GM19025 (cell line): ENCODE results near the gene LAMA2.

Experiments used
- ATAC-seq: cut with Tn5 transposase; IDR thresholded peaks from one replicate; pipeline ENCODE4 v1.9.1; 2021; ENCODE audit warnings: mild to moderate bottlenecking, low read depth, moderate library complexity; ENCODE audit not compliant: unreplicated experiment

The LAMA2 gene

DNA sequence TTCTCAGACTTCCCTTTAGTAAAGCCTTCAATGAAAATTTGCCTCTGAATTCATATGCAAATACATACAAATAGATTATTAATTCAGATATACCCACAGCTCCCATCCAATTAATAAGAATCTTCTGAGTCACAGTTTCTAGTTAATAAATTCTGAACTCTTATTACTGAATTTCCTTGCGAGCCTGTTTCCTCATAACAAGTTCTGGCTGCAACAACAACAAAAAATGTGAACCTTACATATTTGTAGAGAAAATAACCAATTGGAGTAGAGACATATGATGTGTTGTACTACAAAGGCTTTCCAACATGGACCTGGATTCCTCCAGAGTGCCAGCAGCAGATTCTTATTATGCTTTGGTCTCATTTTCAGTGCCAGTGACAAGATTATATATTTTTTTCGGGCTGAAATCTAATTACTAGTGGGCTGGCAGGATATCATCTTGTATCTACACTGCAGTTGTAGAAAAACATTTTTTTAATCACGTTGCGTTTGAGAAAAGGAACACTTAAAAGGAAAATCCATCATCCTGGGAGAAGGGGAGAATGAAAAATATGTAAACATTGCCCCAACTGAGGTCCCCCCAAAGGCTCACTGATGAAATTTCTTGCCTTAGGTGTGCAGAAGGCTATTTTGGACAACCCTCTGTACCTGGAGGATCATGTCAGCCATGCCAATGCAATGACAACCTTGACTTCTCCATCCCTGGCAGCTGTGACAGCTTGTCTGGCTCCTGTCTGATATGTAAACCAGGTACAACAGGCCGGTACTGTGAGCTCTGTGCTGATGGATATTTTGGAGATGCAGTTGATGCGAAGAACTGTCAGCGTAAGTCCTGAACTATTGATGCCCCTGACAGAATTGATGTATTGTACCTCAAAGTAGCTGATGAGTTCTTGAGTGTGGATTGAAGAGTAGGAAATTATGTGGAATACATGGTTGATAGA is 404.6 kb downstream of the LAMA2 start:
- ATAC-seq, result no peak

DNA sequence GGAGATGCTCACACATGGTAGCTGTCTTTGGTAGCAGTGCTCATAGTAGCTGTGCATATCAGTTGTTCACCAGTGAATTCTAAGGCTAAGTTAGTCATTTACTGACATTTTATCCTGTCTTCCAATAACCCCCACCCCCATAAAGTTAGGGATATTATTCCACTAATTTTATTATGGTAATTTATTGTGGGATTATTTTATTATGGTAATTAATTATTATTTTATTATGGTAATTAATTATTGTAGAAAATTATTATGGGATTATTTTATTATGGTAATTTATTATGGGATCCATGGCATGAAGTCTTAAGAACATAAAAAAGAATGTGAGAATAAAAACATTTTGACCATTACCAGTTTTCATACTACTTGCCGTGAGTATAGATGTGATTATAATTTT is 406.5 kb downstream of the LAMA2 start:
- ATAC-seq, result no peak

DNA sequence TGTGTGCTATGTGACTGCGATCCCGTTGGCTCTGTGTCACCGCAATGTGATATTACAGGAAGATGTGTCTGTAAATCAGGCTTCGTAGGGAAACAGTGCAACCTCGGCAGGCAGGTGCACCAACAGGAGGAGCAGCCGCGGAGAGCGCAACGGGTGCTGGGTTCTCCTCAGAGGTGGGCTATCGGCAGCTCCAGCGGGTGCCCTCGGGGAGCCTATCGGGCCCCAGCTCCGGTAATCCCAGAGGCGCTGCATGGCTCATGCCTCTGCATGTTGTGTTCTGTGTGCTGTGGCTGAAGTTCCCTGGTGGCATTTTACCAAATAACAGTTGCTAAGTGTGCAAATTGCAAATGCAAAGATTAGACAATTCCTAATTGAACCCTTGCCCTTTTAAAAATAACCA is 409.9 kb downstream of the LAMA2 start:
- no peak for ATAC-seq

DNA sequence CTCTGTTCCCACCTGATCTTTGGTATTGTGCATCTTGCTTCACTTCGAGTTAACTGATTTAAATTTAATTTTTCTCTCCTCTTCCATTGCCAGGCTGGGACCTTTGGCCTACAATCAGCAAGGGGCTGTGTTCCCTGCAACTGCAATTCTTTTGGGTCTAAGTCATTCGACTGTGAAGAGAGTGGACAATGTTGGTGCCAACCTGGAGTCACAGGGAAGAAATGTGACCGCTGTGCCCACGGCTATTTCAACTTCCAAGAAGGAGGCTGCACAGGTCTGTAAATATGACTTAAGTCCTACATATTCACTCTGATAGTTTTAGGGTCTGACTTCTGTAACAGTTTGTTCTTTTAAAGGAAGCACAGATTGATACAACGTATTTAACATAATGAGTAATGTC is 414.7 kb downstream of the LAMA2 start:
- ATAC-seq, result no peak

DNA sequence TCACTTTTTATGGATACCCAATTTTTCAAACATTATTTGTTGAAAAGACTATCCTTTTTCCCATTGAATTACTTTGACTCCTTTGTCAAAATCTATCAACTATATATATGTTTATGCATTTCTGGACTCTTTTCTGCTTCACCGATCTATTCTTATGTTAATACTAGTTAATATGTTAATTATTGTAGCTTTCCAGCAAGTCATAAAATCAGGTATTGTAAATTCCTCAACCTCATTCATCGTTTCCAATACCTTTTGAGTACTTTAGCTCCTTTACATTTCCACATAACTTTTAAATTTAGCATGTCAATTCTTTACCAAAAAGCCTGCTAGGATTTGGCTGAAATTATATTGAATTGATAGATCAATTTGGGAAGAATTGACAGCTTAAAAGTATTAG is 419.7 kb downstream of the LAMA2 start:
- ATAC-seq, result no peak

DNA sequence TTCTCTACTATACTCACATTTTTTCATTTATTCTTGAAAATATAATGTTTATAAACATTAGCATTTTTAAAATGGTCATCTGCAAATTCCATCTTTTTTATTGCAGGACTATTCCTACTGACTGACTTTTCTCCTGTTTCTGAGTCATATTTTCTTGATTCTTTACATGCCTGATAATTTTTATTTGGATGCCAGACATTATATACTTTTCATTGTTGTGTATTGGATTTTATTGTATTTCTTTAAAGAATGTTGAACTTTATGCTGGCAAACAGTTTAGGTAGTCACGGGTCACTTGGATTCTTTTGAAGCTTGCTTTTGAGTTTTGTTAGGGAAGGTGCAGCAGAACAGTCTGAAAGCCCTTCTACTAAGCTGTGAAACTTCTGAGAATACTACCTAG is 423.9 kb downstream of the LAMA2 start:
- no peak for ATAC-seq

DNA sequence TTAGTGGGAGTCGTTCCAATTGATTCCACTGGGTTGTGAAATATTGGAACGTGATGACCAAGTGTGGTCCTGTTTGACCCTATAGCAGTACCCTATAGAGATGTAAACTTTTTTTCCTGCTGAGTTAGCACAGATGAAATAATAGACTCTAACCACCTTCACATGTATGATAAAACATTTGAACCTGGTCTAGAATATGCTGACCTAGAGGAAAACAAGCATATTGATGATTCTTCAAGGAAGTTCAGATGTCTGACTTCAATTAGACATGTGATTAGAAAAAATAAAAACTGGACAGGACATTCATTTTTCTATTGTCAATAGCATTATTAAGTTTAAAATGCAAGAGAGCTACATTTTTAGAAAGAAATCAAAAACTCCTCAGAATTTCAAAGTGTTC is 424.9 kb downstream of the LAMA2 start:
- no peak for ATAC-seq

DNA sequence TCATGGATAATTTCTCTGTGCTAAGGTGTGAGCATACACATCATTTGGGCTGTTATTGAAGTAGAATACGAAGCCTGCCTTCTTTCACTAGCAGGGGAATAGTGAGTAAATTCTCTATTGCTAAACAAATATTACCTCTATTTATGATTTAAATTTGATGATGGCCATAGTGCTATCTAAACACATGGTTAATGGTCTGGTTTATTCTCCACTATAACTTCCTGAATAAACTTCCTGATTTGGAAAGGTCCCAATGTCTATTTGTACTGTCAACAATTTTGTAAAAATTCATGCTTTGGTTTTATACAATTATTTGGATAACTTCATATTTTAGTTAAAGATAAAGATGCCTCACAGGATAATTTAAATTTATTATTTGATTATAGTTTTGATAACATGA is 426.2 kb downstream of the LAMA2 start:
- no peak for ATAC-seq

DNA sequence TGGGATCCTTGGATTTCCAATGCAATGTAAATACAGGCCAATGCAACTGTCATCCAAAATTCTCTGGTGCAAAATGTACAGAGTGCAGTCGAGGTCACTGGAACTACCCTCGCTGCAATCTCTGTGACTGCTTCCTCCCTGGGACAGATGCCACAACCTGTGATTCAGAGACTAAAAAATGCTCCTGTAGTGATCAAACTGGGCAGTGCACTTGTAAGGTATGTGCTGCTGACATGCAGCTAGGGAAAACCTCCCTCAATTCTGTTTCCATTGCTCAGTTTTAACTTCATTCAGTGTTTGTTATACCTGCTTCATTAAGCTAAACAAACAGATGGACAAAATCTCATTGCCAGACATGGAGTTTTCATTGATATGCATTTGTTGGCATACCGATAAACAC is 429.9 kb downstream of the LAMA2 start:
- ATAC-seq, result no peak

DNA sequence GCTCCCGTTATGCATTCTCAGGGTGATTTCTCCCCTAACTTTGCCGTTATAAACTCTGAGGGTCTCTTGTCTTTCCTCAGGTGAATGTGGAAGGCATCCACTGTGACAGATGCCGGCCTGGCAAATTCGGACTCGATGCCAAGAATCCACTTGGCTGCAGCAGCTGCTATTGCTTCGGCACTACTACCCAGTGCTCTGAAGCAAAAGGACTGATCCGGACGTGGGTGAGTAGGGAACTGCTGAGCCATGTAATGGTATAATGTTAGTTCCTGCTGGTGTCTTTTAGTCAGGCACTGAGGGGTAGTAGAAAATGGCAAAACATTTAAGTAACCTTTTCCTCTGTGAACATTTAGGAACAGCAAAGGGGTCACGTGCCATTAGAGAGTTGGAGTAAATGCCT is 431.6 kb downstream of the LAMA2 start:
- ATAC-seq, result no peak

DNA sequence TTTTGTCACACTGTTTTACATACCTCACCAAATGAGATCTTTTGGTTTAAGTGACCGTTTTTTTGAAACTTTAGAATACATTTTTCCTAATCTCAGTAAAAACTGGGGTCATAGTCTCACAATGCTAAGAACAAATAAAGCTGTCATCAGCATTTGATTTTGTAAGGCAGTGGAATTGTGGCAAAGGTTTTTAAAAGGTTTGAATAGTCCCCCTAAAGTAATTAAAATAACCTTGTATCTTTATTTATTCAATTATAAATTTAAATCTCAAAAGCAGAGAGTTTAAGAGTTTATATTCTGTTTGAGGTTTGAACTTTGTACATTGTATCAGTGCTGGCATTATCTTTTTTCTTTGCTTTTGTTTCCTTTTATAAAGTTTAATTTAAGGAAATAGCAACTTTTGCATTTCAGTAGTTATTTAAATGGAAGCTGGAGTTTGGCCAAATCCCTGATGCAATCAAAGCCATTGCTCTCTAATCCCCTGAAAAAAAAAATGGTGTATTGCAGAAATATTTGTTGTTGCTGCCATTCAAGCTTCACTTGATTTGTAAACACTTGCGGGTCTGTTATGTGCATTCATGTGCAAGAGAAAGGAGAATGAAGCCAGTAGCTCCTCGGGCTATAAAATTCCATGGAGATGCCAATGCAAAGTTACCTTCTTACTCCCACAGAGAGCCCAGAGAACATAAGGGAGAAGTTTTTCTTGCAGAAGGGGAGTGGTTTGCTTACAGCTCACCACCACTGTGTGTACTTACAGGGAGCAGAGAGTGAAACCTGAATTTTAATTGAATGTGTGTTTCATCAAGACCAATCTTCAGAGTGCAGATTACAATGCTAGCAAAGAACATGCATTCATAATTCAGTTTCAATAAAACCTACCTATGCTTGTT is 435.2 kb downstream of the LAMA2 start:
- ATAC-seq, result no peak

DNA sequence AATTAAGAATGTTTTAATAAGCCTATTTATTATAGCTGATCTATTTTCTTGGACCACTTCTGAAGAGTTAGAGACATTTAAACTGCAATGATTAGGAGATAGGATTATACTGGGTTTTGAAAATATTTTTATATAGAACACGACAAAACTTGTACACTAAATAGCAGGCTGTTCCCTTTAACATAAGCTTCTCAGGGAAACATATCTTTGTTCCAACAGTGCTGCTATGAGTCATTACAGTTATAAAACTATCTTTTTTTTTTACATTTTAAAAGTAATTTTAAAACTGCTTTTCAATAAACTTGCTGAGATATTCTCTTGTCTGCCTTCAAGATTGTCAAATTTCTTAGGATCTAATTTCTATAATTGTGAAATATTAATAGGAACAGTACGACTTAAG is 438.0 kb downstream of the LAMA2 start:
- no peak for ATAC-seq

DNA sequence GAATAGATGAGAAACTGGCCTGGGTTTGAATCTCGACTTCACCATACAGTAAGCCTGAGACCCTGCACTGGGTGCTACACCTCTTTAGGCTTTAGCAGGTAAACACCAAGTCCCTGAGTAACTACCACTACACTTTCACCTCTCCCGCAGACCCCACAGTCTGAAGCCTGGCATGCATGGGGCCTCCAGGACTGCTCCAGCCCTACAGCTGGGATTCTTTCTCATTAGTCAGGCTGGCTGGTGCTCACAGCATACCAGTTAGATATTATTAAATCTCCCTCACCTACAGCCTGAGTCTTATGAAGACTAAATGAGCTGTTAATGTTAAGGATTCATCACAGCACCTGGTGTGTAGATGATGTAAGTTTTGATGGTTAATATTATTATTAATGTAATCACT is 438.4 kb downstream of the LAMA2 start:
- no peak for ATAC-seq

DNA sequence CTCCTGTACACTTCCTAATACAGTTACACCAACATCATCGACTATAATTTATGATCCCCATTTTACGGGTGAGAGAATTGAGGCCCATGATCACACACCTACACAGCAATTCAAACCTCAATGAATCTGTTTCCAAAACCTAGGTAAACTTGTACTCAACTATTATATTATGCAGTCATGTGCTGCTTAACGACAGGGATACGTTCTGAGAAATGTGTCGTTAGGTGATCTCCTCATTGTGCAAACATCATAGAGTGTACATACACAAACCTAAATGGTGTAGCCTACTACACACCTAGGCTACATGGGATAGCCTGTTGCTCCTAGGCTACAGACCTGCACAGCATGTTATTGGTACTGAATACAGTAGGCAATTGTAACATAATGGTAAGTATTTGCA is 441.4 kb downstream of the LAMA2 start:
- ATAC-seq, result no peak

DNA sequence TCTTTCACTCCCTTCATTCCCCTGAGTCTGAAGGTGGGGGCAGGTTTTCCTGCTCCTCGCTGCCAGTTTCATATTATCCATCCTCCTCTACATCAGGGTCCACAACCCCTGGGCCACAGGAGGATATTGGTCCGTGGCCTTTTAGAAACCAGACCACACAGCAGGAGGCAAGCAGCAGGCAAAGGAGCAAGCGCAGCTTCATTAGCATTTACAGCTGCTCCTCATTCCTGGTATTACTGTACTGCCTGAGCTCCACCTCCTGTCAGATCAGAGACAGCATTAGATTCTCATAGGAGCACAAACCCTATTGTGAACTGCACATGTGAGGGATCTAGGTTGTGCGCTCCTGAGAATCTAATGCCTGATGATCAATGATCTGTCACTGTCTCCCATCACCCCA is 446.7 kb downstream of the LAMA2 start:
- ATAC-seq, result no peak

DNA sequence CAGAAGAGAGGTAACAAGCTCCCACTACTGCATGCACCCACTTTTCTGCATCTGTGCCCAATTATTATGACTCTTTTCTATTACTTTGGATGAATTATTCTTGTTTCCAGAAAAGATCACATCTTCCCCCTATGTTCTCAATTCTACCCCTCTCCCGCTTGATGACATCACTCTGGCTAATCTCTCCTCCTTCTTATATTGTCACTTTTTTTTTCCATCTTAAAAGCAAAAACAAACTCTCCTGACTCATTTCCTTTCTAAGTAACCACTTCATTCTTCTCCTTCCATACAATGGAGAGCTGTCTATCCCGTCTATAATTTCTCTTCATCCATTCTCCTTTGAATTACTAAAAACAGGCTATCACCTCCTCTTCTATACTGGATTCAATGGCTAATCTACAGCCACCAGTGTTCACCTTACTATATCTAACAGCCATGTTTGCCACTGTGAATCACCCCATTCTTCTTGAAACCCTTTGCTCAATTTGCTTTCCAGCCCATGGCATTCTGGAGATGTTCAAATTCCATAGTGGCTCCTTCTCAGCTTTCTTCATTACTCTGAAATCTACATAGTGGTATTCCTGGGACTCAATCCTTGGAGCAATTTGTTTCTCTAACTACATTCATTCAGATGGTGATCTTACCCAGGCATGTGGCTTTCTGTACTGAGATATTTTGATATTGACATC is 448.7 kb downstream of the LAMA2 start:
- ATAC-seq, result no peak

DNA sequence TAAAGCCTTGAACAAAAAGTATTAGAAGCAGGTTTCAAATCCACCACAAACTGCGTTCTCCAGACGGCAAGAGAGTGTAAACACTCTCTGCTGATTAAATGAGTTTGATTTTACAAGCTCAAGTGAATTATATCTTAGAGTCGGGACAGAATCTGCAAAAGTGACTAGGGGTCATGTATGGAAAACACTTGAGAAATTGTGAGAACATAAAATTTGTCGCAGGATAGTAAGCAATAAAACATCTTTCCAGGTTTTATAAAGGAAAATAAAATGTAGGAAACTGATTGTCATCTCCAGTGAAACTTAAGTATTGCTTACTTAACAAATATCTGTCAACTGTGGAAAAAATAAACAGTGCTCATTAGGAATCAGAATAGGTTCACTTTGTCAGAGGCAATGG is 452.9 kb downstream of the LAMA2 start:
- no peak for ATAC-seq

DNA sequence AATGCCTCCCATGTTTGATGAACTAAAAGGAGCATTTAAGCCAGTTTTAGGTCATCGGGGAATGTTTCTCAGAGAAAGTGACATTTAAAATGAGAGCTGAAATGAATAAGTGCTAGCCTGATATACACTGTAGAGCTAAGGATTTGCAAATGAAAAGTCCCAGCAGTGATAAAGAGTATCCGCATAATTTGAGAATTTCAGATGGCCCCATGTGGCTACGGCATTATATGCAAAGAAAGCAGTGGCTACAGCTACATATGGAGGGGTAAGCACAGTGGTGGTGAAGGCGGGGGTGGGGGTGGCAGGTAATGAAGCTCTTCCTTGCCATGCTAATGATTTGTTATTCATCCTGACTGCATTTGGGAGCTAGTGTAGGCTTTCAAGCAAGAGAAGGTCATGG is 455.7 kb downstream of the LAMA2 start:
- ATAC-seq, result no peak

DNA sequence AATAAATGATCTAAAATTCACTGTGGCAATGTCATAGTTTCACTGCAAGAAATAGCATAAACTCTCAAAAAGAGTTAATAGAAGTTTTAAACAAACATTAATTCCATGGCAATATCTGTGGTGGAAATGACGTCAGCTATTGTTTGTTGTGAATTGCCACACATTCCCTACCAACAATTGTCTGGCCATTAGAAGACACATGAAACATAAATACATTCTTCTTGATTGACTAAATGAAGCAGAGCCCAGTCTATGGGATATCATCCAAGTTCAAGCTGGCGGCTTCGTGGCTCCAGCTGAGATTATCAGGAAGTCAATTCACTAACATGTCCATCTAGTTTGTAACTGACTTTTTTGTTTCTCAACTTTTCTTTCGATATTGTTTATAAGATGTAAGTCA is 458.0 kb downstream of the LAMA2 start:
- no peak for ATAC-seq

DNA sequence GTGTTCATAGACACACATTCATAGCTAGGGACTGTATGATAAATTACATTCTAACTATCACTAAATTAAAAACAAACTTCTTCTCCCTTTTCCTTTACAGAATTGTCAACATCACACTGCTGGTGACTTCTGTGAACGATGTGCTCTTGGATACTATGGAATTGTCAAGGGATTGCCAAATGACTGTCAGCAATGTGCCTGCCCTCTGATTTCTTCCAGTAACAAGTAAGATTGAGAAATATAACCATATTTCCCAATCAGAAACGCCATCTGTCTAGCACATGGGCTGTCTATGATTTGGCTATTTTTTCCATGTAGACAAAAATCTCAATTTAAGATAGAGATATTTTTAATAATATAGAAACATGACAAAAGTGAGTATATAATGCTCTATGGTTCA is 459.3 kb downstream of the LAMA2 start:
- ATAC-seq, result no peak

DNA sequence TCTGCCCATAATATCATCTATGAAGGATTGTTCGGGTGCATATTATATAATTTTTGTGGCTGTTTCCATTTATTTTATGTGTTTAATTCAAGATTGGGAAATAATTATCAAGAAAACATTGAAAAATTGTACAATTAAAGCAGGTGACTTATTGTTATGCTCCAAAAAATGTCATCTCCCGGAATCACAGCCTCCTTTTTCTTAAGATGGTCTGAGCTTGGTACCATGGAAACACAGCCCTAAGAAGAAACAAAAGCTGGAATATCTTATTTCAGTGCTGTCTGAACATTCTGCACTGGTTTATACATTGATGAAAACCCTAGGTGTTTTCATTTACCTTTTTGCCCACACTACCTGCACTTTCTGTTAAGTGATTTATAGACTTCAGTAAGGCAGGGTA is 459.9 kb downstream of the LAMA2 start:
- ATAC-seq, result no peak
